Mesodermal cell (in vitro differentiated cells): Measurements from ENCODE around the gene HERC6.

Experiments
- H3K27ac ChIP-seq: 2 replicates; pipeline ENCODE4 v1.7.0; 2013; ENCODE audit warnings: mild to moderate bottlenecking, low read depth, low read length, moderate library complexity; ENCODE audit not compliant: severe bottlenecking
- H3K36me3 ChIP-seq: 2 replicates; pipeline ENCODE4 v1.7.1; 2013; ENCODE audit warnings: mild to moderate bottlenecking, low read length, moderate library complexity; ENCODE audit not compliant: control insufficient read depth, insufficient read depth
- H3K4me1 ChIP-seq: one replicate; pipeline ENCODE4 v1.7.1; 2013; ENCODE audit warnings: mild to moderate bottlenecking, low read length; ENCODE audit not compliant: insufficient read depth, control insufficient read depth, poor library complexity, severe bottlenecking
- H3K4me3 ChIP-seq: 2 replicates; pipeline ENCODE4 v1.7.0; 2013; ENCODE audit warnings: low read length, control low read depth, mild to moderate bottlenecking; ENCODE audit not compliant: insufficient read depth, poor library complexity, severe bottlenecking; ENCODE audit errors: extremely low read depth
- H3K9me3 ChIP-seq: 2 replicates; pipeline ENCODE4 v1.7.1; 2013; ENCODE audit warnings: mild to moderate bottlenecking, low read length, moderate library complexity; ENCODE audit not compliant: control insufficient read depth
- WGBS, 2 experiments: methylation state at CpG; one replicate each; pipeline ENCODE4 v1.1.5; 2013; ENCODE audit warnings: missing lambda C conversion rate in 2 of 2; ENCODE audit not compliant: insufficient coverage in 2 of 2; 5-methylcytosine and 5-hydroxymethylcytosine counted together

The HERC6 gene

GRCh38 chr4:88391703-88392102, 13.1 kb downstream of the HERC6 start:
- no peaks in the 10 kb centered on the region for H3K4me1 ChIP-seq
- H3K36me3 ChIP-seq, result no peaks in the 10 kb centered on the region
- H3K9me3 ChIP-seq, result no peaks in the 10 kb centered on the region
- H3K27ac ChIP-seq, result no peak overlapping the region
- 77 to 89% methylated on average over 1 of the region's 1 CpG for WGBS, 2 experiments
- H3K4me3 ChIP-seq, result no peak overlapping the region

- Histone ChIP-seq H3K9me3 (no peaks in the 10 kb centered on the region), H3K27ac (no peak overlapping the region), H3K36me3 (no peaks in the 10 kb centered on the region), H3K4me1 (no peaks in the 10 kb centered on the region), H3K4me3 (no peak overlapping the region)
- 100% methylated on average over 1 of the region's 2 CpGs for WGBS, 2 experiments
These were observed 18.0 kb downstream of the HERC6 start for GRCh38 chr4:88396681-88397080.

- no CpG with 5 or more reads among the region's 2 CpGs for WGBS, 2 experiments
These were observed 19.7 kb downstream of the HERC6 start for GRCh38 chr4:88398381-88398780.

GRCh38 chr4:88409206-88409605, 30.6 kb downstream of the HERC6 start:
- Histone ChIP-seq H3K4me1 (no peaks in the 10 kb centered on the region), H3K36me3 (no peaks in the 10 kb centered on the region), H3K4me3 (no peak overlapping the region), H3K27ac (no peak overlapping the region), H3K9me3 (no peaks in the 10 kb centered on the region)
- WGBS, 2 experiments, result no CpG with 5 or more reads among the region's 2 CpGs

More at GRCh38 chr4:88398381-88398780, 19.7 kb downstream of the HERC6 start:
- Histone ChIP-seq H3K36me3 (no peaks in the 10 kb centered on the region), H3K9me3 (no peaks in the 10 kb centered on the region), H3K4me1 (no peaks in the 10 kb centered on the region), H3K4me3 (no peak overlapping the region), H3K27ac (no peak overlapping the region)

- Histone ChIP-seq H3K4me3 (no peak overlapping the region), H3K4me1 (no peaks in the 10 kb centered on the region), H3K36me3 (no peaks in the 10 kb centered on the region), H3K9me3 (no peaks in the 10 kb centered on the region), H3K27ac (no peak overlapping the region)
- no CpG with 5 or more reads among the region's 1 CpG for WGBS, 2 experiments
These were observed 31.1 kb downstream of the HERC6 start for GRCh38 chr4:88409789-88410188.

GRCh38 chr4:88411491-88412096, 32.9 kb downstream of the HERC6 start:
- Histone ChIP-seq H3K4me3 (no peak overlapping the region), H3K4me1 (no peaks in the 10 kb centered on the region)
- WGBS, 2 experiments, result 93% methylated on average over 2 of the region's 3 CpGs; no CpG with 5 or more reads in 1 of the 2 experiments

GRCh38 chr4:88413801-88414200, 35.1 kb downstream of the HERC6 start:
- no peak overlapping the region for H3K27ac ChIP-seq
- H3K9me3 ChIP-seq, result no peaks in the 10 kb centered on the region
- no peaks in the 10 kb centered on the region for H3K4me1 ChIP-seq
- no peaks in the 10 kb centered on the region for H3K36me3 ChIP-seq
- WGBS, 2 experiments, result 33 to 80% methylated on average over 1 of the region's 1 CpG
- H3K4me3 ChIP-seq, result no peak overlapping the region

More at GRCh38 chr4:88411491-88412096, 32.9 kb downstream of the HERC6 start:
- no peaks in the 10 kb centered on the region for H3K36me3 ChIP-seq
- H3K27ac ChIP-seq, result no peak overlapping the region
- H3K9me3 ChIP-seq, result no peaks in the 10 kb centered on the region

- H3K27ac ChIP-seq, result no peak overlapping the region
- no peaks in the 10 kb centered on the region for H3K4me1 ChIP-seq
- H3K9me3 ChIP-seq, result no peaks in the 10 kb centered on the region
- H3K36me3 ChIP-seq, result no peaks in the 10 kb centered on the region
- WGBS, 2 experiments, result 93 to 98% methylated on average over 3 of the region's 4 CpGs
- no peak overlapping the region for H3K4me3 ChIP-seq
These were observed 36.1 kb downstream of the HERC6 start for GRCh38 chr4:88414755-88415154.

- Histone ChIP-seq H3K4me1 (no peaks in the 10 kb centered on the region), H3K9me3 (no peaks in the 10 kb centered on the region), H3K36me3 (no peaks in the 10 kb centered on the region), H3K4me3 (no peak overlapping the region), H3K27ac (no peak overlapping the region)
- 100% methylated on average over 1 of the region's 2 CpGs; no CpG with 5 or more reads in 1 of the 2 experiments for WGBS, 2 experiments
These were observed 37.3 kb downstream of the HERC6 start for GRCh38 chr4:88415982-88416381.

GRCh38 chr4:88418411-88418810, 39.8 kb downstream of the HERC6 start:
- whole genome bisulfite sequencing, 2 experiments, result 93 to 100% methylated on average over 2 to 3 of the region's 3 CpGs
- Histone ChIP-seq H3K27ac (no peak overlapping the region), H3K4me3 (no peak overlapping the region), H3K9me3 (no peaks in the 10 kb centered on the region), H3K4me1 (no peaks in the 10 kb centered on the region), H3K36me3 (no peaks in the 10 kb centered on the region)

GRCh38 chr4:88419874-88420273, 41.2 kb downstream of the HERC6 start:
- no peaks in the 10 kb centered on the region for H3K4me1 ChIP-seq
- no peak overlapping the region for H3K27ac ChIP-seq
- no peaks in the 10 kb centered on the region for H3K36me3 ChIP-seq
- H3K9me3 ChIP-seq, result no peaks in the 10 kb centered on the region
- no peak overlapping the region for H3K4me3 ChIP-seq
- 100% methylated on average over 1 of the region's 5 CpGs; no CpG with 5 or more reads in 1 of the 2 experiments for WGBS, 2 experiments
